Amniotic stem cell (primary cell): ENCODE results near the gene ATXN8OS.
"Not testable (repeated sequence)": the region's sequence is repeated elsewhere in the genome, so short reads cannot be mapped to it uniquely, and the experiment has no call there.

Experiments
- DNase-seq: peaks from one replicate; lab custom pipeline; 2025; lab: John Stamatoyannopoulos, UW

Gene ATXN8OS

GRCh38 chr13:70107498-70108281, at the start of gene ATXN8OS:
Gene ATXN8OS (plus strand): TSS chr13:70107826.
- no peak for DNase-seq

GRCh38 chr13:70080012-70080411, 27.6 kb upstream of the ATXN8OS start:
- no peak for DNase-seq

- DNase-seq = no peak
Observed at GRCh38 chr13:70087247-70087646, 20.4 kb upstream of the ATXN8OS start.

GRCh38 chr13:70088926-70089325, 18.7 kb upstream of the ATXN8OS start:
- no peak for DNase-seq

GRCh38 chr13:70090036-70090723, 17.4 kb upstream of the ATXN8OS start:
- DNase-seq = no peak

GRCh38 chr13:70098669-70099068, 9.0 kb upstream of the ATXN8OS start:
- no peak for DNase-seq

- no peak for DNase-seq
Observed at GRCh38 chr13:70104481-70104880, 3.1 kb upstream of the ATXN8OS start.

GRCh38 chr13:70107125-70107497, 515 bp upstream of the ATXN8OS start:
- DNase-seq = no peak

GRCh38 chr13:70108356-70109105, 905 bp downstream of the ATXN8OS start, which contains the start of gene KLHL1:
Gene KLHL1 (minus strand): TSS chr13:70108452. CDS start chr13:70107699, 753 bp downstream.
- no peak for DNase-seq

GRCh38 chr13:70117338-70117905, 9.8 kb downstream of the ATXN8OS start:
- DNase-seq = no peak

GRCh38 chr13:70125693-70126092, 18.1 kb downstream of the ATXN8OS start:
- DNase-seq = no peak

GRCh38 chr13:70128098-70128497, 20.5 kb downstream of the ATXN8OS start:
- no peak for DNase-seq

GRCh38 chr13:70142658-70143057, 35.0 kb downstream of the ATXN8OS start:
- DNase-seq = not testable (repeated sequence)

GRCh38 chr13:70162141-70162540, 54.5 kb downstream of the ATXN8OS start:
- DNase-seq = no peak

GRCh38 chr13:70170689-70171088, 63.1 kb downstream of the ATXN8OS start:
- no peak for DNase-seq

GRCh38 chr13:70171151-70171550, 63.5 kb downstream of the ATXN8OS start:
- DNase-seq = no peak

- no peak for DNase-seq
Observed at GRCh38 chr13:70172946-70173597, 65.4 kb downstream of the ATXN8OS start.

GRCh38 chr13:70173598-70173959, 66.0 kb downstream of the ATXN8OS start:
- DNase-seq = no peak

GRCh38 chr13:70178346-70178745, 70.7 kb downstream of the ATXN8OS start:
- no peak for DNase-seq
